GM19463 (cell line): ENCODE results near the gene PAX9.
"Not testable (repeated sequence)": the region's sequence is repeated elsewhere in the genome, so short reads cannot be mapped to it uniquely, and the experiment has no call there.

Experiments
- ATAC-seq: cut with Tn5 transposase; IDR thresholded peaks from one replicate; pipeline ENCODE4 v1.9.1; 2021; ENCODE audit warnings: mild to moderate bottlenecking, moderate library complexity; ENCODE audit not compliant: unreplicated experiment

Gene PAX9

GRCh38 chr14:36671149-36671548 is 9.5 kb downstream of the PAX9 start:
- no peak for ATAC-seq

- ATAC-seq: no peak
Measured at GRCh38 chr14:36672095-36672494, 10.4 kb downstream of the PAX9 start.

GRCh38 chr14:36674659-36675058 is 13.0 kb downstream of the PAX9 start:
- ATAC-seq: no peak

GRCh38 chr14:36675581-36675980 is 13.9 kb downstream of the PAX9 start:
- no peak for ATAC-seq

DNA sequence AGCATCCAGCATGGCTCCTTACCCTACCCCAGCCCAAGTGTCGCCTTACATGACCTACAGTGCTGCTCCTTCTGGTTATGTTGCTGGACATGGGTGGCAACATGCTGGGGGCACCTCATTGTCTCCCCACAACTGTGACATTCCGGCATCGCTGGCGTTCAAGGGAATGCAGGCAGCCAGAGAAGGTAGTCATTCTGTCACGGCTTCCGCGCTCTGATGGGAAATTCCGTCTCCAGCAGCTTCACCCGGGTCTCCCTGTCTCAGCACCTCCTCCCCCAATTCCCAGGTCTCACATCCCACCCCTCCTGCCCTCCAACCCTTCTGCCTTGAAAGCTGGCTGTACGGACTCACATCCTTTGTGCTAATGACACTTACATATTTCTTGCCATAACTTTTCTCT is 14.6 kb downstream of the PAX9 start:
- ATAC-seq: no peak

- no peak for ATAC-seq
Measured at GRCh38 chr14:36682338-36682737, 20.7 kb downstream of the PAX9 start.

DNA sequence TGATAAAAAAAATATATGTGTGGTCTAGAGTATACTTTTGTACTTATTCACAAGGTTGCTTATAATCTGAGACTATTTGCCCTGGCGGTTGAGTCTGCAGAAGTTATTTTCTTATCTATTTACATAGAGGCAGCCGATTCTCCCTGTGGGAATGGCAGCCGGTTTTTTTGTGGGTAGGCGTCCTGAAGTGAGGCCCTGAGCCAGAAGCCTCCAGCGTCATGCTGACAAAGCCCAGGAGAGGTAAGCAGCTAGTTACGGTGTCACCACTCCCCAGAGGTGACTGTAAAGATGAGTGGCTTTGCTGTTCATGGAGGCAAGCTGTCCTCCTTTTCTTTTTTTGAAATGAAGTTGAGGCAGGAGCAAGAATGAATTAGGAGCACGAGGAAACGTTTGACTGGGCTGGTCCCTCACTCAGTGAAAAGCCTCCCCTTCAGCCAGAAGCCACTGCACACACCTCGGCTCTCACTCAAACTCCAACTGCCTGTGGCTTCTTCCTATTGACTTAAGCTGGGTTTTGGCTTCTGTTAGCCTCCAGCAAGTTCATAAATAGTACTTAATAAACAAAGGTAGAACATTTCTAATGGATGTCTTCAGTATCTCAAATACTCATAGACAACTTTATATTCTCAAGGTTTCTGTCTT is 21.5 kb downstream of the PAX9 start:
- ATAC-seq: no peak

- no peak for ATAC-seq
Measured at GRCh38 chr14:36684946-36685345, 23.3 kb downstream of the PAX9 start.

- ATAC-seq: no peak
Measured at GRCh38 chr14:36690311-36691040, 28.8 kb downstream of the PAX9 start.

DNA sequence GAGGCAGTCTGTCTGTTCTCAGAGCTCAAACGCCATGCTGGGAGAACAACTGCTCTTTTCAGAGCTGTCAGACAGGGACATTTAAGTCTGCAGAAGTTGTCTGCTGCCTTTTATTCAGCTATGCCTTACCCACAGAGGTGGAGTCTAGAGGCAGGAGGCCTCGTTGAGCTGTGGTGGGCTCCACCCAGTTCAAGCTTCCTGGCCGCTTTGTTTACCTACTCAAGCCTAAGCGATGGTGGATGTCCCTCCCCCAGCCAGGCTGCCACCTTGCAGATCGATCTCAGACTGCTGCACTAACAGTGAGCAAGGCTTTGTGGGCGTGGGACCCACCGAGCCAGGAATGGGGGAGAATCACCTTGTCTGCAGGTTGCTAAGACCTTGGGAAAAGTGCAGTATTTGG is 37.8 kb downstream of the PAX9 start:
- ATAC-seq: not testable (repeated sequence)

GRCh38 chr14:36700651-36701050 is 39.0 kb downstream of the PAX9 start:
- ATAC-seq: no peak

DNA sequence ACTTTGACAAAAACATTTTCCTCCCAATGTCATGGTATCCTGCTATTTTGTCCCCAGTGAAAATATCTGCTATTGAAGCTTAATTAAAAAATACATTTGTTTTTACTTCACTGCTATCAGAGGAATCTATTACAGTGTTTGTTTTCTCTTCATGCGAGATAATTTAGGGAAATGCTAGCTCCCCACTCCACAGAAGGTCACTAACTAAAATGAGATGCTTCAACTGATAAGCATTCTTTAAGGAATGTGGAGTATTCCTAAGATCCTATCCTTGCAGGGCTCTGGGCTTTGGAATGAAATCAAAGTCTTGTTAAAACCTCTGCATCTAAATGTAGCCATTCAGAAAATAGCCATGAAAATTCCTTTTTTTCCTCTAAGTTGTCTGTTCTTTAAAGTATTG is 39.5 kb downstream of the PAX9 start:
- ATAC-seq: no peak

GRCh38 chr14:36702474-36702873 is 40.8 kb downstream of the PAX9 start:
- no peak for ATAC-seq

DNA sequence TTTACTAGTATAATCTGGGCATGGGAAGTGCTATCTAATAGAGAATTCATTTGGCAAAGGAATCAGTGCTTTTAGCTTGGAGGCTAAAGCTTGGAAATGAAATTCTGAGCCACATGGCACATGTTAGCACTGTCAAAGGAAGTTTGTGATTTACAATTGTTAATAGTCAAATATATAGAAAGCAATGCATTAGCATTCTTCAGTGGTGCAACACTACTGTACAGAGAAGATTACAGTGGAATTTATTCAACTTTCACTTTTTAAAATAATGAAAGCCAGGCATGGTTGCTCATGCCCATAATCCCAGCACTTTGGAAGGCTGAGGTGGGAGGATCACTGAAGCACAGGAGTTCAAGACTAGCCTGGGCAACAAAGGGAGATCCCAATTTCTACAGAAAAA is 45.9 kb downstream of the PAX9 start:
- ATAC-seq: no peak

GRCh38 chr14:36713960-36714703 is 52.5 kb downstream of the PAX9 start:
- no peak for ATAC-seq

DNA sequence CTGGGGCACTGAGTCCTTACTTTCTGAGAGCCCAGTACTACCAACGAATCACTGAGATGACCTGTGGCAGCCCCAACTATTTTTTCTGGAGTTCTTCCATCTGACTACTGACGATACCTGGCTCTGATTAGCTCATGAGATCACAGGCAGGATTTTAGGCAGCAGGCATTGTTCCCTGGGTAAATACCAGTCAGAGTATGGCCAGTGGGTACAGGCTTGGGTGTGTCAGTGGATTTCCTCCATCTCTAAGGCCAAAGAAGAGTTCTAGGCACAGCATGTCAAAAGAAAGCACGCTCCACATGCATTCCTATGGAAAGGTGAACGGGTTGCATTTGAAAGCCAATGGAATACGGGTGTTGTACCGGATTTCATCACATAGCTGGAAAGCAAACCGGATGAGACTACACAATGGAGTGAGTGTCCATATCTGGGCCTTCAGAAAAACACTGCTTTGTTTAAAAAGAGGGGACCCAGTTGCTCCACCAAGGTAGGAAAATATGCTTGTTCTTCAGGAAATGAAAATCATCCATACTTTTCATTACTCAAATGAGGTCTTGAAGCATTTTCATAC is 55.0 kb downstream of the PAX9 start:
- no peak for ATAC-seq

DNA sequence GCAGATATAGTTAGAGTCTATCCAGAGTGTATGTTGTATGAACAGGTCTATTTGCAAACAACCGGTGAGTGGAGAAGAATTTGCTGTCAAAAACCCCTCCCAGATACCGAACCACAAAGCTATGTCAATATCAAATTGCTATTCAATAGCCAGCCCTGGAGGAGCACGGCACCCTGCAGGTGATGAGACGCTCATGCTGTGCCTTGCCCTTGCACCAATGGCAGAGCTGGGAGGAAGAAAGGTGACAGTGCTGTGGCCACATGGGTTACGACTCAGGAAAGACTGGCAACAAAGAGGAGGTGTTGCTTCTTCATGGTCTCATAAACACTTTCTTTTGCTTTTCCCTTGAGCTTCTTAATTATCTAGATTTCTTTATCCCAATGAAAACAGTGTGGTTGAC is 55.7 kb downstream of the PAX9 start:
- ATAC-seq: no peak

DNA sequence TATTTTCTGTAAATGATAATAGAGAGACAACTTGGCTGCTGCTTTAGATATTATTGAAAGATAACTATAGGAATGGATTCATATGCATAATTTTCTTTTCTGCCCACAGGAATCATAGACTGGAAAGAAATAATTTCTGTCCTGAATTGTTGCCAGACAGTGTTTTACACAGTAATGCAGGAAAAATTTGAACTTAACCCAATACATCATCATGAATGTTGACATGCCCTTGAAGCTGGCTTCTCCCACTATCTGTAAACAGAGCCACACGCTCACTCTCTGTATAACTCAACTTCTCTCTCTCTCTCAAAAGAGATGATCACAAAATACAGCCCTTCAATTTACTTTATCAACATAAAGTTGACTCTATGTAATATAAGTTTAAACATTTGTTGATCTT is 56.6 kb downstream of the PAX9 start:
- no peak for ATAC-seq

GRCh38 chr14:36719823-36720222 is 58.2 kb downstream of the PAX9 start:
- ATAC-seq: no peak

DNA sequence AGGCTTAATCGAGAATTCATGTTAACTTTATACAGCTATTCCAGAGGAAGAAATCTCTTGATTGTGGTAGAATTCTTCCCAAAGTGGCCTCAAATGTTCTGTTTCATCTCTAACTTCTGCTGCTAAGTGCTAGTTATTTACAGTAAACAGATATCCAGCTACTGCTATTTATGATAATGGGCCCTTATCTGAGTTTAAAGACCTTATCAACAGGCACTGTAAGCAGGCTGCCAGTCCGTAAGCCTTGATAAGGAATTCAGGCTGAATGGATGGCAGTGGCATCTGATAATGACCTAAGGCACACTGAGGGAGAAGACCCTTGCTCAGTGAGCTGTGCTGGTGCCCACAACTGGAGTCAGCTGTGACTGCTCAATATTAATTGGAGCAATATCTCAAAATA is 59.0 kb downstream of the PAX9 start:
- no peak for ATAC-seq

DNA sequence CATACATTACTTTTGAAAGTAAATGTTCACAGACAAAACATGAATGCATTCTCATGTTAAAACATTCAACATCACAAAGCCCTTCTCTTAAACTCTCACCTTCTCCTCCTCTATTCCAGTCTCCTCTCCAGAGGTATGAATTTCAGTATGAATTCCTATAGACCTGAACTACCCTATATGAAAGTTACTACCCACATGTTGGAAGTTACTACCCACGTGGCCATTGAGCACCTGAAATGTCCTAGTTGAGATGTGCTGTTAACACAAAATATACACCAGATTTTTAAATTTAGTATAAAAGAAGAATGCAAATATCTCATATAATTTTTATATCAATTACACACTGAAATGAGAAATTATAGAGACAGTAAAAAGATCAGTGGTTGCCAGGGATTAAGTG is 60.2 kb downstream of the PAX9 start:
- ATAC-seq: no peak

DNA sequence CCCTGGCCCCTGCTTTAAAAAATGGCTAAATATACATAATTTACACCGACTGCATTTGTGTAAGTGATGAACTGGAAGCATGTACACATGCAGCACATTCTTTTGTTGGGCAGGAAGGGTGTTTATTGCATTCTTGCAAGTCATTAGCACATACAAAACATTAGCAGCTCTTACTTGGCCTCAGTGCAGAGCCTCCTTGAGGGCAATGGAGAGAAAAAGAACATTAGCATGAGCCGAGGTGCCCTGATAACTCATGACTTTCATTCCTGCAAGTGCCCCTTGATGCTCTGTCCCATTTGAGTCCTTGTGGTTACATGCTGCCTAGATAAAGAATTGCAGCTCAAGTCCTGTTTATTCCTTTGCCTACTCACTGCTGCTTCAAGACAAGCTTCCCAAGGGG is 61.9 kb downstream of the PAX9 start:
- ATAC-seq: no peak
